Umbilical cord (tissue), 2 donors: ENCODE results near the gene TNC. TPM values are rescaled to one million over a fixed set of nuclear protein-coding genes. Genes with fewer than 3 reads are reported as not detected.

ENCODE experiments used
- DNase-seq: peaks from one replicate; pipeline ENCODE4 v3.0.0-alpha.2; 2015; ENCODE audit warnings: low spot score
- total RNA-seq: library from RNA; depleted of rRNA; stranded (reverse); fragments of >200 nt; gene quantifications from one replicate; pipeline ENCODE4 v1.2.3, GENCODE V29; 2014; ENCODE audit warnings: low replicate concordance; ENCODE audit not compliant: insufficient read depth

The TNC gene
- total RNA-seq, 1 donor from 2014 or later = 437 TPM

GRCh38 chr9:115013998-115014397 lies 104.0 kb downstream of the TNC start:
- peak; percentile 79 for DNase-seq

- DNase-seq = no peak
Measured at GRCh38 chr9:115012486-115012885, 105.5 kb downstream of the TNC start.

- no peak for DNase-seq
Measured at GRCh38 chr9:115010874-115011273, 107.1 kb downstream of the TNC start.

GRCh38 chr9:115008536-115009270 lies 109.3 kb downstream of the TNC start:
- DNase-seq = peak; percentile 89

- no peak for DNase-seq
Measured at GRCh38 chr9:115006660-115007059, 111.3 kb downstream of the TNC start.

GRCh38 chr9:115005322-115005721 lies 112.6 kb downstream of the TNC start:
- no peak for DNase-seq

GRCh38 chr9:115004545-115004944 lies 113.4 kb downstream of the TNC start:
- no peak for DNase-seq

GRCh38 chr9:115002371-115003120 lies 115.4 kb downstream of the TNC start:
- DNase-seq = no peak

- DNase-seq = no peak
Measured at GRCh38 chr9:115000217-115000639, 117.7 kb downstream of the TNC start.

GRCh38 chr9:114998326-114998725 lies 119.6 kb downstream of the TNC start:
- no peak for DNase-seq

- DNase-seq = no peak
Measured at GRCh38 chr9:114995681-114996221, 122.2 kb downstream of the TNC start.

GRCh38 chr9:114994768-114995167 lies 123.2 kb downstream of the TNC start:
- no peak for DNase-seq

GRCh38 chr9:114991861-114992260 lies 126.1 kb downstream of the TNC start:
- DNase-seq = no peak

GRCh38 chr9:114990901-114991300 lies 127.1 kb downstream of the TNC start:
- no peak for DNase-seq

- no peak for DNase-seq
Measured at GRCh38 chr9:114989600-114990410, 128.2 kb downstream of the TNC start.

GRCh38 chr9:114988962-114989599 lies 128.9 kb downstream of the TNC start:
- no peak for DNase-seq

GRCh38 chr9:114987116-114987515 lies 130.8 kb downstream of the TNC start:
- DNase-seq = no peak

GRCh38 chr9:114985959-114986501 lies 131.9 kb downstream of the TNC start:
- DNase-seq = no peak

- peak; percentile 87 for DNase-seq
Measured at GRCh38 chr9:114981063-114981462, 136.9 kb downstream of the TNC start.

- no peak for DNase-seq
Measured at GRCh38 chr9:114973216-114973615, 144.7 kb downstream of the TNC start.

- no peak for DNase-seq
Measured at GRCh38 chr9:114972510-114973136, 145.3 kb downstream of the TNC start.
